Measurements from ENCODE around the gene CDH4. TPM values are rescaled to one million over a fixed set of nuclear protein-coding genes. Genes with fewer than 3 reads are reported as not detected.
A peak's percentile ranks its signal among the peaks of the same experiment; 100 is the strongest.

CDH4 gene
- total and polyA plus RNA-seq, 9 of the 15 experiments (the other 6 are each of a cell fraction or from before 2014, with no cell fraction given), result 0.04 TPM; not detected in 8

DNA sequence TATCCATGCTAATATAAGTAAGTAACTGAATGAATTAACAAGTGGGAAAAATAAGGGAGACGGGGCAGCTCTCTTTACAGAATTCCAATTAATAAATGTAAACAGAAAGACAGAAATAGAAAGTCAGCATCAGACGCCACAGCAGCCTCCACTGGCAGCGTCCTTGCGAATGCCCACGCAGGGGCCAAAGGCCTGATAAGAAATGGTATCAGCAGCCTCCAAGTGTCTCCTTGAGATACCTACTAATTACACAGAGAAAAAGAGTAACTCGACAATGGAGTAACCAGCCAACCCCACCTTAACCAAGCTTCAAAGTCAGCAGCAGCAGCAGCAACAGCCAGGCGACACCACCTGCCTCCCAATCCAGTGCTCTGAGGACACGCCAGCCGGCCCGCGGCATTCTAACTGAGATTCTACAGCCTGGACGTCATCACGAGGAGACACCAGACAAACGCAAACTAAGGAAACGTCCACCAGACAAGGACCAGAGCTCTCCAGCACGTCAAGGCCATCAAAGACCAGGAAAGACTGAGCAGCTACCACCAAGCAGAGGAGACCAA, 734.8 kb downstream of the CDH4 start:
- 62% methylated on average over 16 of the region's 16 CpGs for WGBS (ENCODE audit: insufficient coverage, low coverage, missing lambda C conversion rate)
- in situ Hi-C loops (cut with MboI), result no loop called here

More for the DNA sequence above, 734.8 kb downstream of the CDH4 start:
- no peak overlapping the region for H2AFZ ChIP-seq (ENCODE audit: low read depth, low read length)
- TF ChIP-seq ARID1B (IDR thresholded peaks at IDR 0.05) (peak; percentile 29; the same call in 1 of the 2 replicates), CBFA2T3 (IDR thresholded peaks at IDR 0.05) (peak; percentile 37; the same call in 1 of the 2 replicates), EGR1 (conservative IDR thresholded peaks at IDR 0.05) (peak; percentile 32; the same call in 1 of the 2 replicates), TCF3 (CRISPR knock-in tag; IDR thresholded peaks at IDR 0.05) (peak; percentile 19; the same call in 1 of the 2 replicates), RCOR1 (IDR thresholded peaks at IDR 0.05; ENCODE audit: borderline replicate concordance in 1 of 2, low read depth in 2 of 2, low read length in 2 of 2) (no peak), BDP1 (IDR thresholded peaks at IDR 0.05; ENCODE audit: insufficient read depth, insufficient read length) (no peak)
- TF ChIP-seq, protein P1, sequence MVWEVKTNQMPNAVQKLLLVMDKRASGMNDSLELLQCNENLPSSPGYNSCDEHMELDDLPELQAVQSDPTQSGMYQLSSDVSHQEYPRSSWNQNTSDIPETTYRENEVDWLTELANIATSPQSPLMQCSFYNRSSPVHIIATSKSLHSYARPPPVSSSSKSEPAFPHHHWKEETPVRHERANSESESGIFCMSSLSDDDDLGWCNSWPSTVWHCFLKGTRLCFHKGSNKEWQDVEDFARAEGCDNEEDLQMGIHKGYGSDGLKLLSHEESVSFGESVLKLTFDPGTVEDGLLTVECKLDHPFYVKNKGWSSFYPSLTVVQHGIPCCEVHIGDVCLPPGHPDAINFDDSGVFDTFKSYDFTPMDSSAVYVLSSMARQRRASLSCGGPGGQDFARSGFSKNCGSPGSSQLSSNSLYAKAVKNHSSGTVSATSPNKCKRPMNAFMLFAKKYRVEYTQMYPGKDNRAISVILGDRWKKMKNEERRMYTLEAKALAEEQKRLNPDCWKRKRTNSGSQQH (CRISPR knock-in tag; IDR thresholded peaks at IDR 0.05), result no peak
- DNase-seq (ENCODE audit: extremely low read depth in 1 of 4, low spot score in 3 of 4) (no peak), ATAC-seq (no peak), FAIRE-seq (no peak)
- H3K9me3 ChIP-seq (replicated peaks; ENCODE audit: control insufficient read depth, insufficient read depth, low read depth, low read length), result no peaks in the 10 kb centered on the region
- ChIA-PET POLR2A (no interaction called here), CTCF (ENCODE audit: low intra/inter-chr PET ratio) (no interaction called here)
- BruUV-seq (replicated peaks), result no TSS peak
- no peaks in the 10 kb centered on the region for H3K9me1 ChIP-seq (ENCODE audit: control insufficient read depth, insufficient read depth, low read length)
- intact Hi-C loops (cut with micrococcal nuclease), result loop anchor here (10.0 kb wide), 1 partner anchor 318 kb away; the partner anchor contains the start of gene ADRM1
- H3K4me2 ChIP-seq (ENCODE audit: insufficient read depth, low read length), result no peak overlapping the region
- no peaks in the 10 kb centered on the region for H3K27me3 ChIP-seq (ENCODE audit: control insufficient read depth in 2 of 2, insufficient read depth in 2 of 2, low read length in 2 of 2)
- no peaks in the 10 kb centered on the region for H3K79me2 ChIP-seq (ENCODE audit: control insufficient read depth, insufficient read depth, low read length)
- no peak overlapping the region; the same call in 2 of the 3 replicates for H3K27ac ChIP-seq (ENCODE audit: extremely low read depth, low read depth, low read length)
- peaks cover 4 to 7% of the 10 kb centered on the region in 2 experiments; a peak in 2 of 5 replicates for H3K4me1 ChIP-seq (replicated peaks in 1 of 2; ENCODE audit: control insufficient read depth in 2 of 2, insufficient read depth in 2 of 2, low read length in 2 of 2)
- peaks cover 43% of the 10 kb centered on the region; the same call in 2 of the 3 replicates for H3K36me3 ChIP-seq (ENCODE audit: control insufficient read depth, insufficient read depth, low read length)
- H4K20me1 ChIP-seq (replicated peaks; ENCODE audit: control insufficient read depth, insufficient read depth, low read length), result peaks cover 9% of the 10 kb centered on the region; the same call in 1 of the 2 replicates
- H3K4me3 ChIP-seq, result no peak overlapping the region
- H3K9ac ChIP-seq (ENCODE audit: insufficient read depth in 1 of 2, low read depth in 2 of 2, low read length in 2 of 2), result peak overlapping the region in 1 of 2 experiments; percentile 82; a peak in 2 of 4 replicates
